HCT116 (cell line): Measurements from ENCODE around the gene TYW1. TPM values are rescaled to one million over a fixed set of nuclear protein-coding genes. Genes with fewer than 3 reads are reported as not detected.

Source experiments
- ATAC-seq: fragments of 200-7000 bp; cut with Tn5 transposase; 2 replicates; pipeline ENCODE4 v1.9.1; 2020; ENCODE audit warnings: mild to moderate bottlenecking, moderate library complexity
- BruUV-seq: library from RNA; stranded (reverse); fragments of 400-500 nt; replicated peaks from 2 replicates; lab custom pipeline; 2021; lab: Mats Ljungman, UMichigan
- CTCF ChIA-PET: fragments of 300-600 bp; sonication (Branson Sonifier 250); formaldehyde crosslinking; loops from one replicate; lab custom pipeline; 2021; ENCODE audit warnings: antibody characterized with exemption; lab: Charles Lee
- POLR2A ChIA-PET: fragments of 300-600, 350-600 bp; sonication (Branson Sonifier 250); formaldehyde crosslinking; loops from one replicate; lab custom pipeline; 2021; ENCODE audit warnings: antibody characterized with exemption; lab: Charles Lee
- RAD21 ChIA-PET, 2 experiments: fragments of 300-600 bp; sonication (Branson Sonifier 250); formaldehyde crosslinking; loops; one replicate each; lab custom pipeline; 2023; ENCODE audit warnings: low total read pairs in 2 of 2; ENCODE audit not compliant: uncharacterized antibody in 2 of 2, unreplicated experiment in 2 of 2, low non-redundant PET in 1 of 2; lab: Charles Lee
- DNase-seq: peaks from one replicate; pipeline ENCODE4 v3.0.0-alpha.2; 2010; ENCODE audit warnings: low read depth, low spot score
- H2AFZ ChIP-seq: fragments of 200-600 bp; shearing (Covaris generic), sonication (generic); 2 replicates; pipeline ENCODE4 v1.6.1; 2017; ENCODE audit warnings: low read depth, mixed run types, mixed read lengths, antibody characterized with exemption, low read length; ENCODE audit not compliant: poor library complexity, severe bottlenecking
- H3K27ac ChIP-seq: 2 replicates; pipeline ENCODE4 v1.5.1; 2012; ENCODE audit warnings: low read depth, low read length
- H3K27me3 ChIP-seq: fragments of 200-600 bp; sonication (generic); 2 replicates; pipeline ENCODE4 v1.6.1; 2016; ENCODE audit warnings: mixed run types, low read length, mixed read lengths; ENCODE audit not compliant: insufficient read depth
- H3K36me3 ChIP-seq, 2 experiments: fragments of 200-500 bp in 1 of 2; fragments of 200-600 bp in 1 of 2; sonication (Bioruptor generic) in 1 of 2; sonication (generic) in 1 of 2; 2 replicates each; pipeline versions ENCODE4 v1.5.1 to v1.6.1; 2014 to 2016; ENCODE audit warnings: low read length in 2 of 2, inconsistent platforms in 1 of 2, mixed read lengths in 1 of 2, mixed run types in 1 of 2; ENCODE audit not compliant: insufficient read depth in 2 of 2, control insufficient read depth in 1 of 2
- H3K4me1 ChIP-seq, 2 experiments: fragments of 200-600 bp in 1 of 2; sonication (generic) in 1 of 2; 2 replicates each; pipeline versions ENCODE4 v1.5.1 to v1.6.1; 2012 to 2017; ENCODE audit warnings: low read length in 2 of 2, inconsistent platforms in 1 of 2, mild to moderate bottlenecking in 1 of 2, mixed read lengths in 1 of 2, mixed run types in 1 of 2, moderate library complexity in 1 of 2; ENCODE audit not compliant: insufficient read depth in 2 of 2, control insufficient read depth in 1 of 2
- H3K4me2 ChIP-seq: fragments of 200-600 bp; sonication (generic); 2 replicates; pipeline ENCODE4 v1.6.1; 2017; ENCODE audit warnings: mixed run types, low read length, mixed read lengths
- H3K4me3 ChIP-seq, 2 experiments: fragments of 200-600 bp in 1 of 2; sonication (generic) in 1 of 2; replicated peaks in 1 of 2; 2 replicates each; pipeline ENCODE4 v1.5.1; 2011 to 2016; ENCODE audit warnings: low read length in 2 of 2, control low read depth in 1 of 2, low read depth in 1 of 2, mild to moderate bottlenecking in 1 of 2, mixed read lengths in 1 of 2, mixed run types in 1 of 2
- H3K79me2 ChIP-seq: fragments of 200-600 bp; sonication (generic); 2 replicates; pipeline ENCODE4 v1.6.1; 2017; ENCODE audit warnings: mild to moderate bottlenecking, mixed run types, low read length, moderate library complexity, mixed read lengths; ENCODE audit not compliant: insufficient read depth
- H3K9ac ChIP-seq: fragments of 200-600 bp; sonication (generic); 2 replicates; pipeline ENCODE4 v1.6.1; 2016; ENCODE audit warnings: low read length, mixed read lengths
- H3K9me2 ChIP-seq: fragments of 200-600 bp; sonication (generic), shearing (Covaris generic); 2 replicates; pipeline ENCODE4 v1.6.1; 2017; ENCODE audit warnings: mixed run types, mild to moderate bottlenecking, moderate library complexity; ENCODE audit not compliant: insufficient read depth
- H3K9me3 ChIP-seq, 2 experiments: fragments of 200-500 bp in 1 of 2; fragments of 200-600 bp in 1 of 2; sonication (Bioruptor generic) in 1 of 2; sonication (generic) in 1 of 2; 2 replicates each; pipeline ENCODE4 v1.6.1; 2014 to 2017; ENCODE audit warnings: low read length in 2 of 2, mixed read lengths in 2 of 2, inconsistent platforms in 1 of 2, low read depth in 1 of 2, mild to moderate bottlenecking in 1 of 2, mixed run types in 1 of 2, moderate library complexity in 1 of 2; ENCODE audit not compliant: control insufficient read depth in 1 of 2, insufficient read depth in 1 of 2
- H4K20me1 ChIP-seq: fragments of 200-600 bp; sonication (generic), shearing (Covaris generic); 2 replicates; pipeline ENCODE4 v1.6.1; 2017; ENCODE audit warnings: mixed run types, mild to moderate bottlenecking, moderate library complexity; ENCODE audit not compliant: insufficient read depth
- CBX3 ChIP-seq: IDR thresholded peaks from 2 replicates; pipeline ENCODE4 v1.6.1; 2012; ENCODE audit warnings: low read depth
- CEBPB ChIP-seq: IDR thresholded peaks from 2 replicates; pipeline ENCODE4 v1.6.1; 2012; ENCODE audit warnings: low read depth
- CTCF ChIP-seq, 3 experiments: fragments of 200-600 bp in 1 of 3; sonication (generic) in 1 of 3; IDR thresholded peaks in 2 of 3; conservative IDR thresholded peaks in 1 of 3; 2 replicates each; pipeline ENCODE4 v1.5.1; 2012 to 2017; ENCODE audit warnings: low read depth in 2 of 3, low read length in 2 of 3, antibody characterized with exemption in 1 of 3, borderline replicate concordance in 1 of 3, control low read depth in 1 of 3, mild to moderate bottlenecking in 1 of 3, mixed read lengths in 1 of 3, mixed run types in 1 of 3, moderate library complexity in 1 of 3; ENCODE audit not compliant: insufficient read depth in 1 of 3
- EGR1 ChIP-seq: IDR thresholded peaks from 2 replicates; pipeline ENCODE4 v1.6.1; 2012; ENCODE audit warnings: low read depth
- ELF1 ChIP-seq: IDR thresholded peaks from 2 replicates; pipeline ENCODE4 v1.6.1; 2012; ENCODE audit warnings: low read depth, borderline replicate concordance
- EZH2phosphoT487 ChIP-seq: fragments of 200-600 bp; IDR thresholded peaks from 2 replicates; pipeline ENCODE4 v1.6.1; 2018; ENCODE audit warnings: antibody characterized with exemption, borderline replicate concordance
- FOSL1 ChIP-seq: IDR thresholded peaks from 2 replicates; pipeline ENCODE4 v1.6.1; 2012; ENCODE audit warnings: low read depth
- JUND ChIP-seq: IDR thresholded peaks from 2 replicates; pipeline ENCODE4 v1.6.1; 2012
- MAX ChIP-seq: IDR thresholded peaks from 2 replicates; pipeline ENCODE4 v1.6.1; 2012
- RAD21 ChIP-seq: IDR thresholded peaks from 2 replicates; pipeline ENCODE4 v1.6.1; 2012; ENCODE audit warnings: low read depth, mild to moderate bottlenecking
- SIN3A ChIP-seq: IDR thresholded peaks from 2 replicates; pipeline ENCODE4 v1.6.1; 2012; ENCODE audit warnings: low read depth
- SP1 ChIP-seq: IDR thresholded peaks from 2 replicates; pipeline ENCODE4 v1.6.1; 2012; ENCODE audit warnings: low read depth
- SRF ChIP-seq: IDR thresholded peaks from 2 replicates; pipeline ENCODE4 v1.6.1; 2012; ENCODE audit warnings: low read depth
- TCF7L2 ChIP-seq: IDR thresholded peaks from 2 replicates; pipeline ENCODE4 v1.7.0; 2011; ENCODE audit warnings: borderline replicate concordance, inconsistent platforms; ENCODE audit not compliant: insufficient read depth, insufficient read length; ENCODE audit errors: extremely low read depth
- YY1 ChIP-seq: IDR thresholded peaks from 2 replicates; pipeline ENCODE4 v1.6.1; 2011; ENCODE audit warnings: low read length, low read depth, moderate library complexity, mild to moderate bottlenecking; ENCODE audit not compliant: insufficient replicate concordance; ENCODE audit errors: extremely low read depth
- ZFX ChIP-seq: fragments of 450-650 bp; IDR thresholded peaks from 2 replicates; pipeline ENCODE4 v1.6.1; 2017
- ZNF274 ChIP-seq: fragments of 200-500 bp; sonication (Bioruptor generic); IDR thresholded peaks from 2 replicates; pipeline ENCODE4 v1.6.1; 2014; ENCODE audit warnings: mild to moderate bottlenecking, low read depth, low read length, inconsistent platforms
- intact Hi-C: fragments of 100-400 bp; cut with micrococcal nuclease; formaldehyde crosslinking; loops from 2 replicates; pipeline ENCODE4 v1.10.0; 2022
- total RNA-seq: library from RNA; stranded (reverse); gene quantifications from one replicate; pipeline ENCODE4 v1.2.1, GENCODE V29; 2021; ENCODE audit not compliant: unreplicated experiment
- TF ChIP-seq, protein P1 (sequence below): IDR thresholded peaks from 2 replicates; pipeline ENCODE4 v1.6.1; 2012
- TF ChIP-seq, protein P2 (sequence below): IDR thresholded peaks from 2 replicates; pipeline ENCODE4 v1.6.1; 2012; ENCODE audit warnings: low read depth

TYW1 gene
- total RNA-seq, 1 experiment from 2014 or later = 16.6 TPM

- no TSS peak for BruUV-seq
- Histone ChIP-seq H3K9me3 (no peaks in the 10 kb centered on the region), H2AFZ (no peak overlapping the region), H3K79me2 (peaks cover 10% of the 10 kb centered on the region; the same call in 1 of the 2 replicates), H3K36me3 (peaks cover 40 to 46% of the 10 kb centered on the region in 2 experiments), H3K4me2 (no peak overlapping the region), H3K4me1 (peaks cover 12 to 22% of the 10 kb centered on the region in 2 experiments), H3K27me3 (no peaks in the 10 kb centered on the region), H3K4me3 (no peak overlapping the region), H3K27ac (no peak overlapping the region), H4K20me1 (no peaks in the 10 kb centered on the region), H3K9me2 (no peaks in the 10 kb centered on the region), H3K9ac (no peak overlapping the region)
- POLR2A ChIA-PET = no interaction called here
- DNase-seq (no peak), ATAC-seq (no peak)
- intact Hi-C loops = no loop called here
- RAD21 ChIA-PET = no interaction called here
- CTCF ChIA-PET = no interaction called here
- TF ChIP-seq EGR1 (no peak), CTCF (IDR thresholded peaks at IDR 0.05 in 2 of 3, conservative IDR thresholded peaks at IDR 0.05 in 1 of 3; ENCODE audit: borderline replicate concordance in 1 of 3, insufficient read depth in 1 of 3, low read depth in 2 of 3, low read length in 2 of 3) (no peak), SRF (no peak), SIN3A (no peak), RAD21 (no peak), MAX (no peak), SP1 (no peak), TCF7L2 (no peak), JUND (no peak), CEBPB (no peak), CBX3 (no peak), YY1 (no peak), ELF1 (no peak), FOSL1 (no peak), ZFX (no peak), EZH2phosphoT487 (no peak), ZNF274 (no peak)
- TF ChIP-seq, protein P1, sequence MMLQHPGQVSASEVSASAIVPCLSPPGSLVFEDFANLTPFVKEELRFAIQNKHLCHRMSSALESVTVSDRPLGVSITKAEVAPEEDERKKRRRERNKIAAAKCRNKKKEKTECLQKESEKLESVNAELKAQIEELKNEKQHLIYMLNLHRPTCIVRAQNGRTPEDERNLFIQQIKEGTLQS = no peak
- TF ChIP-seq, protein P2, sequence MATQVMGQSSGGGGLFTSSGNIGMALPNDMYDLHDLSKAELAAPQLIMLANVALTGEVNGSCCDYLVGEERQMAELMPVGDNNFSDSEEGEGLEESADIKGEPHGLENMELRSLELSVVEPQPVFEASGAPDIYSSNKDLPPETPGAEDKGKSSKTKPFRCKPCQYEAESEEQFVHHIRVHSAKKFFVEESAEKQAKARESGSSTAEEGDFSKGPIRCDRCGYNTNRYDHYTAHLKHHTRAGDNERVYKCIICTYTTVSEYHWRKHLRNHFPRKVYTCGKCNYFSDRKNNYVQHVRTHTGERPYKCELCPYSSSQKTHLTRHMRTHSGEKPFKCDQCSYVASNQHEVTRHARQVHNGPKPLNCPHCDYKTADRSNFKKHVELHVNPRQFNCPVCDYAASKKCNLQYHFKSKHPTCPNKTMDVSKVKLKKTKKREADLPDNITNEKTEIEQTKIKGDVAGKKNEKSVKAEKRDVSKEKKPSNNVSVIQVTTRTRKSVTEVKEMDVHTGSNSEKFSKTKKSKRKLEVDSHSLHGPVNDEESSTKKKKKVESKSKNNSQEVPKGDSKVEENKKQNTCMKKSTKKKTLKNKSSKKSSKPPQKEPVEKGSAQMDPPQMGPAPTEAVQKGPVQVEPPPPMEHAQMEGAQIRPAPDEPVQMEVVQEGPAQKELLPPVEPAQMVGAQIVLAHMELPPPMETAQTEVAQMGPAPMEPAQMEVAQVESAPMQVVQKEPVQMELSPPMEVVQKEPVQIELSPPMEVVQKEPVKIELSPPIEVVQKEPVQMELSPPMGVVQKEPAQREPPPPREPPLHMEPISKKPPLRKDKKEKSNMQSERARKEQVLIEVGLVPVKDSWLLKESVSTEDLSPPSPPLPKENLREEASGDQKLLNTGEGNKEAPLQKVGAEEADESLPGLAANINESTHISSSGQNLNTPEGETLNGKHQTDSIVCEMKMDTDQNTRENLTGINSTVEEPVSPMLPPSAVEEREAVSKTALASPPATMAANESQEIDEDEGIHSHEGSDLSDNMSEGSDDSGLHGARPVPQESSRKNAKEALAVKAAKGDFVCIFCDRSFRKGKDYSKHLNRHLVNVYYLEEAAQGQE = no peak
Measured at GRCh38 chr7:66948480-66949109, 48.0 kb upstream of the TYW1 start.
